Fibroblast of the aortic adventitia (primary cell): ENCODE data around the gene NR5A2. TPM values are rescaled to one million over a fixed set of nuclear protein-coding genes. Genes with fewer than 3 reads are reported as not detected.

ENCODE experiments used
- DNase-seq: peaks from one replicate; pipeline ENCODE4 v3.0.0-alpha.2; 2010; ENCODE audit warnings: low read depth
- H3K4me3 ChIP-seq: 2 replicates; pipeline ENCODE4 v1.5.1; 2011; ENCODE audit warnings: low read depth, mild to moderate bottlenecking, control low read depth, low read length, moderate library complexity
- total RNA-seq: library from RNA; depleted of rRNA; stranded (reverse); fragments of >200 nt; gene quantifications from 2 replicates; pipeline ENCODE4 v1.2.3, GENCODE V29; 2012; ENCODE audit warnings: low replicate concordance
- TF ChIP-seq, protein P1 (sequence below): IDR thresholded peaks from 2 replicates; pipeline ENCODE4 v1.5.1; 2011; ENCODE audit warnings: mild to moderate bottlenecking, low read length, control low read depth, inconsistent platforms; ENCODE audit not compliant: insufficient read depth

NR5A2 gene
- total RNA-seq, 1 donor, result 11.5 TPM

DNA sequence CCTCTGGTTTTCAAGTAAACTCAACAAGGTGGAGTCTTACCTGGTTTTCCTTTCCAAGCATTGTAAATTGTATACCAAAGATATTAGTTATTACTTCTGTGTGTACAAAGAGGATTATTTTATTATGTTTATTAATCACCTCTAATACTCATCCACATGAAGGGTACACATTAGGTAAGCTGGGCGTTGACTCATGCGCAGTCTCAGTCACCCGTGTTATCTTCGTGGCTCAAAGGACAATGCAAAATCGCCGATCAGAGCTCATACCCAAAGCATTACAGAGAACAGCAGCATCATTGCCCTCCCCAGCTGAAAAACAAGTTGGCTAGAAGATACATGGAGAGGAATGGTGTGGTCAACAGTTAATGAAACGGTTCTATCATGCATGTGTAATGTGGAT is 148.7 kb downstream of the NR5A2 start:
- TF ChIP-seq, protein P1, sequence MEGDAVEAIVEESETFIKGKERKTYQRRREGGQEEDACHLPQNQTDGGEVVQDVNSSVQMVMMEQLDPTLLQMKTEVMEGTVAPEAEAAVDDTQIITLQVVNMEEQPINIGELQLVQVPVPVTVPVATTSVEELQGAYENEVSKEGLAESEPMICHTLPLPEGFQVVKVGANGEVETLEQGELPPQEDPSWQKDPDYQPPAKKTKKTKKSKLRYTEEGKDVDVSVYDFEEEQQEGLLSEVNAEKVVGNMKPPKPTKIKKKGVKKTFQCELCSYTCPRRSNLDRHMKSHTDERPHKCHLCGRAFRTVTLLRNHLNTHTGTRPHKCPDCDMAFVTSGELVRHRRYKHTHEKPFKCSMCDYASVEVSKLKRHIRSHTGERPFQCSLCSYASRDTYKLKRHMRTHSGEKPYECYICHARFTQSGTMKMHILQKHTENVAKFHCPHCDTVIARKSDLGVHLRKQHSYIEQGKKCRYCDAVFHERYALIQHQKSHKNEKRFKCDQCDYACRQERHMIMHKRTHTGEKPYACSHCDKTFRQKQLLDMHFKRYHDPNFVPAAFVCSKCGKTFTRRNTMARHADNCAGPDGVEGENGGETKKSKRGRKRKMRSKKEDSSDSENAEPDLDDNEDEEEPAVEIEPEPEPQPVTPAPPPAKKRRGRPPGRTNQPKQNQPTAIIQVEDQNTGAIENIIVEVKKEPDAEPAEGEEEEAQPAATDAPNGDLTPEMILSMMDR, result no peak
- H3K4me3 ChIP-seq, result no peak overlapping the region
- no peak for DNase-seq

DNA sequence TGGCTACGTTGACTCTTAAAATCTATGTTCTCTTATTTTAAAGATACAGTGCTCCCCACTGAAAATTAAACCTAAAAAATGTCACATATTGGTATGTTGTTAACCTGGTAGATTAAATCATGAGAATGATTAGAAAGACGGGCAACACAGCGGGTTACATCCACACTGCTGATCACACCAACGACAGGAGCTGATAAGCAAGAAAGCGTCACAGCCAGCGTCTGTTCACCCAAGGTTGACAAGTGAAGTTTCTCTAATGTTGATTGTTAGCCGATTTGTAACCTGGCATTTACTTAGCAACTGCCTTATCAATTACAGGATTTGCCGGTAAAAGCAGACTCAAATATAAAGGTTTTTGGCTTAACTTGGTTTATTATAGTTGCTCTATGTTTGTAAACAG is 149.3 kb downstream of the NR5A2 start:
- TF ChIP-seq, protein P1, result no peak
- DNase-seq, result no peak
- no peak overlapping the region for H3K4me3 ChIP-seq

DNA sequence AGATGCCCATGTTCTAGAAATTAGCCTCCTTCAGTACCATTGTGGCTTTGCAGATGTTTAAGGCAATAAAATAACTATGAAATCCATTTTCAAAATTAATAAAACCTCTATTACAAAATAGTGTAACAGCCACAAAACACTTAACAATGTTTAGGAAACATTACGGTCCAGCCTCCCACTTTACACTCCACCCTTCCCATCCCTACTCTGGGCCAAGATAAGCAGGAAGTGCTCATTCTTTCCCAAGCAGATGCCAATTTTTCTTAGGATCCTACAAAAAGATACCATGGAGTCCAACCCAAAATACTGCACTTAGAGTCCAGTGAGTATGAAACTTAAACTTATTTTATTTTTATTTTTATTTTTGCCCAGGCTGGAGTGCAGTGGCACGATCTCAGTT is 150.8 kb downstream of the NR5A2 start:
- no peak overlapping the region for H3K4me3 ChIP-seq
- DNase-seq, result peak; percentile 74
- TF ChIP-seq, protein P1, result no peak

DNA sequence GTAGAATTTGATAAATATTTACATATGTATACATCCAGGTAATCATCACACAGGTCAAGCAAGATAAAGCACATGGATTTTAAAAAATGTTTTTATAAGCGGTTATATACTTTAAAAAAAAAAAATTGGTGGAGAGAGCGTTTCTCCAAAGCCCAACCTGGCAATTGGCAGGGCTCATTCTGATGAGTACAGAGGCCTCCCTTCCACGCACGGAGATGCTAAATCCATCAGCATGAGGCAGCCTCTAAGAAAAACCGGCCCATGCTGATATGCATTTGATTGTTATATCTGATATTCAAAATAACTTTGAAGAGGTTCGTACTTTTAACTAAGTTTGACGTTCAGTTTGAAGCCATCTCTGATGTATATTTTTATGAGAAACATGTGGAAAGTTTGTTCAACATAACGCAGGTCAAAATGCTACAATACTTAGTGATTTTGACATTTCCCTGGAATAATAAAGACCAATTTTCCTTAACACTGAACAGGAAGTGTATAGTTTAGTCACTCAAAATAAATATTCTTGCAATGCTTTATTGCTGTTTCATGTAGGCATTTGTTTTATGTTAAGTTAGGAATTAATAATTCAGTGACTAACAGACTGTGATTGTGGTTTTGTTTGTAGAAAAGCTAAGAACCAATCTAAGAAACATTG is 151.7 kb downstream of the NR5A2 start:
- TF ChIP-seq, protein P1, result no peak
- DNase-seq, result peak; percentile 78
- no peak overlapping the region for H3K4me3 ChIP-seq

DNA sequence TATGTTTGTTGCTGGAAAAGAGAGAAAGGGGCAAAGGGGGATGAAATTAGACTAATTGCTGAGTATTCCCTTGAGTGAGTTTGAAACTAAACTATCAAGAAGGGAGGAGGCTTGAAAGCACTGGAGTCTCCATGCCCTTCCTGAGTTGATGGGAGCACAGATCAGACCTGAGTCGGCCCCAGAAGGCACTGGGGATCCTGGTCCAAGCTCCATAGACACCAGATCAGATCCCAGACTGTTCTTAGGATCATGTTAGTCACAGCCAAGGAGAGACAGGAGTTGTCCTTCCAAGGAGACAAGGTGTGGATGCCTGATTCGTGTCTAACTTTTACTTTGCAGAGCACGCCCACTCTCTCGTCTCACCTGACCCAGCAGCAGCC is 152.3 kb downstream of the NR5A2 start:
- TF ChIP-seq, protein P1, result no peak
- H3K4me3 ChIP-seq, result no peak overlapping the region
- no peak for DNase-seq

DNA sequence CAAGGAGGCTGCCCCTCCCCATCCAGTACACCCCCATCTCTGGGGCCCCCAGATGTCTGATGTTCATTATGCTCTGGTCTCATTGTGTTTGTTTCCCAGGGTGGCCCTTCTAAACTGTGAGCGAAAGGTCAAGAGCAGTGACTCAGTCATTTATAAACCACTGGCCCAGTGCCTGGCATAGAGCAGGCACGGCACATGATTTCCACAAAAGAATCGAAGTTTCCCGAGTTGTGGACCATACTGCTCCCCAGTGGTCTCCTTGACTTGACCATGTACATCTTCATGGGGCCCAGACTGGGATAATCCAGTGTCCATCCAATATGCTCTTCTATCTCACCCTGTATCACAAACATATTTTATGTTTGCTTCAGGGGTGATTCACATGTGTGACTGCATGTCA is 153.3 kb downstream of the NR5A2 start:
- TF ChIP-seq, protein P1, result peak; percentile 31
- H3K4me3 ChIP-seq, result no peak overlapping the region
- DNase-seq, result peak; percentile 85

DNA sequence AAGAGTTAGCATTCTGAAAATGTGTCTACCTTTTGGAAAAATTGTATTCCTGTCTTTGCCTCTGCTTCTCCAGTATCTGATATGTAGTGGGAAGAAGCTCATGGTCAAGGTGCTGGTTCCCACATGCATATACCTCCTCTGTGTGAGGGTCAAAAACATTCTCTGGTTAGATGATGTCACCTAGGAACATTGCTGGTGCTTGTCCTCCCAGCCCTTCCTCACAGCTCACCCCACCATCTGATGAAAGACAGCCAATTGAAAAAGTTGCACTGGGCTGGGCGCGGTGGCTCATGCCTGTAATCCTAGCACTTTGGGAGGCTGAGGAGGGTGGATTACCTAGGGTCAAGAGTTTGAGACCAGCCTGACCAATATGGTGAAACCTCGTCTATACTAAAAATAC is 154.4 kb downstream of the NR5A2 start:
- TF ChIP-seq, protein P1, result no peak
- no peak overlapping the region for H3K4me3 ChIP-seq
- no peak for DNase-seq
